Activated CD4-positive, CD25-positive, alpha-beta regulatory T cell treated with anti-CD3 and anti-CD28 coated beads, Interleukin-2, amount 50 U/mL, for 16 hours (primary cell): ENCODE measurements around the gene COPZ1.
A peak's percentile ranks its signal among the peaks of the same experiment; 100 is the strongest.
"Not testable (repeated sequence)": the region's sequence is repeated elsewhere in the genome, so short reads cannot be mapped to it uniquely, and the experiment has no call there.

Experiments
- DNase-seq: peaks from one replicate; pipeline ENCODE4 v3.0.0-alpha.2; 2020; ENCODE audit warnings: low read depth, low spot score

COPZ1 gene

GRCh38 chr12:54324617-54325441 lies at the start of gene COPZ1:
TSS of gene COPZ1 (plus strand) at chr12:54325131. CDS start at chr12:54325164, 33 bp downstream.
- DNase-seq: peak; percentile 89

GRCh38 chr12:54276368-54276767 lies 48.6 kb upstream of the COPZ1 start:
- no peak for DNase-seq

- DNase-seq: no peak
Observed at GRCh38 chr12:54277823-54278276, 47.1 kb upstream of the COPZ1 start.

GRCh38 chr12:54279227-54279631 lies 45.7 kb upstream of the COPZ1 start:
- no peak for DNase-seq

GRCh38 chr12:54279632-54280467 lies 45.1 kb upstream of the COPZ1 start, which contains the start of gene CBX5:
TSS of gene CBX5 (minus strand) at chr12:54280122. CDS start at chr12:54257650, 22,472 bp downstream.
- peak; percentile 100 for DNase-seq

GRCh38 chr12:54280468-54281260 lies 44.3 kb upstream of the COPZ1 start, which contains the start of gene HNRNPA1:
TSS of gene HNRNPA1 (plus strand) at chr12:54280726. CDS start at chr12:54280808, 82 bp downstream.
- peak; percentile 95 for DNase-seq

- not testable (repeated sequence) for DNase-seq
Observed at GRCh38 chr12:54281261-54281638, 43.7 kb upstream of the COPZ1 start.

GRCh38 chr12:54281694-54282093 lies 43.2 kb upstream of the COPZ1 start:
- not testable (repeated sequence) for DNase-seq

- DNase-seq: no peak
Observed at GRCh38 chr12:54282949-54283593, 41.9 kb upstream of the COPZ1 start.

- not testable (repeated sequence) for DNase-seq
Observed at GRCh38 chr12:54284070-54284780, 40.7 kb upstream of the COPZ1 start.

GRCh38 chr12:54285150-54286041 lies 39.5 kb upstream of the COPZ1 start:
- DNase-seq: no peak

- no peak for DNase-seq
Observed at GRCh38 chr12:54286042-54287030, 38.6 kb upstream of the COPZ1 start.

GRCh38 chr12:54287261-54288157 lies 37.4 kb upstream of the COPZ1 start:
- DNase-seq: no peak

- no peak for DNase-seq
Observed at GRCh38 chr12:54292083-54292930, 32.6 kb upstream of the COPZ1 start.

GRCh38 chr12:54292931-54293241 lies 32.0 kb upstream of the COPZ1 start:
- DNase-seq: no peak
